GM12891 (cell line): ENCODE measurements around the gene ARMH3.

Experiments
- DNase-seq: peaks from one replicate; pipeline ENCODE4 v3.0.0; 2011; ENCODE audit warnings: low spot score; ENCODE audit not compliant: insufficient read length
- FAIRE-seq: peaks from 2 replicates; lab custom pipeline; 2011; peaks lifted over from hg19 to GRCh38; lab: Jason Lieb, UNC
- PAX5 ChIP-seq: IDR thresholded peaks from 2 replicates; pipeline ENCODE4 v1.6.1; 2011; ENCODE audit warnings: low read length, moderate library complexity, mild to moderate bottlenecking; ENCODE audit not compliant: insufficient read depth, severe bottlenecking
- POLR2A ChIP-seq: IDR thresholded peaks from 2 replicates; pipeline ENCODE4 v1.6.1; 2011; ENCODE audit warnings: low read depth, low read length, control low read depth
- POLR2AphosphoS5 ChIP-seq: IDR thresholded peaks from 2 replicates; pipeline ENCODE4 v1.6.1; 2011; ENCODE audit warnings: low read depth, low read length, control low read depth
- POU2F2 ChIP-seq: IDR thresholded peaks from 2 replicates; pipeline ENCODE4 v1.6.1; 2011; ENCODE audit warnings: low read depth, mild to moderate bottlenecking, control low read depth, low read length, moderate library complexity
- SPI1 ChIP-seq: IDR thresholded peaks from 2 replicates; pipeline ENCODE4 v1.6.1; 2011; ENCODE audit warnings: low read depth, low read length, control low read depth
- TAF1 ChIP-seq: IDR thresholded peaks from 2 replicates; pipeline ENCODE4 v1.6.1; 2011; ENCODE audit warnings: low read depth, low read length, control low read depth

The ARMH3 gene

DNA sequence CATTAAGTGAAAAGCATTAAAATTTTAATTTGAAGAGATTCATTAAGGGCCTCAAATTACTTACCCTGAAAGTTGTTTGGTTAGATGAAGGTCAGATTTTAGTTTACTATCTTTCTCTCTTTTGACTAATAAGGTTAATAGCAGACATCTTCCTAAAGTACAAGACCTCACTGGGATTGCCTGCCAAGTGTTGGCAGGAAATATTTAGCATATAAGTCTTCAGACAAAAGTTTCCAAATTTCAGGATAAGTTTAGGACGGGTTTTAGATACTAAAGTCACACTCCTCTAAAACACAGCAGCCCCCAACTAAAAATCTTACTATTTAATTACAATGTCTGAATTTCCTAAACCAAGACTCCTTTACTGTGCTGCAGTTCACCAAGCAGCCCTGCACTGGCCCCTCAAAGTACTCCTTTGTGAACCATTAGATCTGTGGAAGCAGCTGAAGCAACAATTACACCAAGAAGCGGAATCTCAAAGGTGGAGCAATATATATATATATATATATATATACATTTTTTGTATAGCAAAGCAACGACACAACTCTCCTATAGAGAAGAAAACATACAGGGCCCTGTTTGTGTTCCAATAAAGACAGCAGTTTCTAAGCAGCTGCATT lies 121.2 kb downstream of the ARMH3 start:
- TF ChIP-seq TAF1: no peak
- no peak for TF ChIP-seq PAX5
- TF ChIP-seq POLR2AphosphoS5: no peak
- no peak for TF ChIP-seq SPI1
- no peak for TF ChIP-seq POU2F2
- TF ChIP-seq POLR2A: no peak
- no peak for FAIRE-seq

DNA sequence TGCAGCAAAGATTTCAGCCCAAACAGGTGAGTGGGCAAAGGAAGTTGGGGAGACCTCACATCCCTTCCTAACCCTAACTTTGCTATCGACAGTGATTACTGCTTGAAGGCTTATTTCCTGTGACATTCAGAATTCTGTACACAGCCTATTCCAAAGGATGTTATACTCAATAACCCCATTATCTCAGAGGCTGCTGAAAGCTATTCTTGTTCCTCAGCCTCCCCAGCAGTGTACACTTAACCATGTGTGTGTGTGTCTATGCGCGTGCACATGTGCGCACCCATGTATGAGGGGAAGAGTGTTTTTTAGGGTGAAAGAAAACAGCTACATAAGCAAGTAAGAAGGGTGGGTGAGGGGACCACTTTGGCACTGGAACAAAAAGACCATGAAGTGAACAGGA lies 122.0 kb downstream of the ARMH3 start:
- TF ChIP-seq POLR2A: no peak
- TF ChIP-seq PAX5: no peak
- TF ChIP-seq POU2F2: no peak
- no peak for TF ChIP-seq POLR2AphosphoS5
- no peak for TF ChIP-seq TAF1
- TF ChIP-seq SPI1: no peak
- DNase-seq: no peak
- FAIRE-seq: peak; percentile 73

More for the DNA sequence above, 121.2 kb downstream of the ARMH3 start:
- DNase-seq: no peak

DNA sequence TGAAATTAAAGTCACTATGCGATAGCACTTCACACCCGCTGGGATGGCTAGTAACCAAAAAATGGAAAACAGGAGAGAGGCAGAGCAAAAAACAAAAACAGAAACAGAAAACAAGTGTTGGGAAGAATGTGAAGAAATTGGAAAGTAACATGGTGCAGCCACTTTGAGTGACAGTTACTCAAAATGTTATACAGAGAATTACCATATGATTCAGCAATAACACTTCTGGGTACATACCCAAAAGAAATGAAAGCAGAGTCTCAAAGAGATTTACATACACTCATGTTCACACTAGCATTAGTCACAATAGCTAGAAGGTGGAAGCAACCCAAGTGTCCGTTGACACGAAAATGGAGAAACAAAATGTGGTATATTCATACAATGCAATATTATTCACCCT lies 123.8 kb downstream of the ARMH3 start:
- FAIRE-seq (peak; percentile 66), DNase-seq (no peak)
- TF ChIP-seq PAX5 (no peak), POLR2A (no peak), TAF1 (no peak), SPI1 (no peak), POLR2AphosphoS5 (no peak), POU2F2 (no peak)

DNA sequence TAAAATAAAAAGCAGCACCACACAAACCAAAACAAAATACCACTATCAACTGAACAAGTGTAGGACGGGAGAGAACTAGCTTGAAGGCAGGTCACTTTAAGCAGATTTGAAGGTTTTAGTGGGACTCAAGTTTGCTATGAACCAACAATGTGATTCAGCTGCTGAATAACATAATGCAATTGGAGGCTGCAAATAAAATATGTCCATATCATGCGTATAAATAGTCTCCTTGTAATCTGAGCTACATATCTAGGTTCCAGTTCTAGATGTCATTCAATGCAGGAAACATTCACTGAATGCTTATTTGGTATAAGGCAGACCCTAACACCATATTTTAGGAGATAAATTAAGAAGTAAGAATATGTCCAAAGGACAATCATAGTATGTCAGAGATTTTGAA lies 130.9 kb downstream of the ARMH3 start:
- TF ChIP-seq SPI1: no peak
- TF ChIP-seq POU2F2: no peak
- no peak for TF ChIP-seq POLR2AphosphoS5
- TF ChIP-seq PAX5: no peak
- TF ChIP-seq TAF1: no peak
- no peak for TF ChIP-seq POLR2A
- FAIRE-seq: no peak
- no peak for DNase-seq

DNA sequence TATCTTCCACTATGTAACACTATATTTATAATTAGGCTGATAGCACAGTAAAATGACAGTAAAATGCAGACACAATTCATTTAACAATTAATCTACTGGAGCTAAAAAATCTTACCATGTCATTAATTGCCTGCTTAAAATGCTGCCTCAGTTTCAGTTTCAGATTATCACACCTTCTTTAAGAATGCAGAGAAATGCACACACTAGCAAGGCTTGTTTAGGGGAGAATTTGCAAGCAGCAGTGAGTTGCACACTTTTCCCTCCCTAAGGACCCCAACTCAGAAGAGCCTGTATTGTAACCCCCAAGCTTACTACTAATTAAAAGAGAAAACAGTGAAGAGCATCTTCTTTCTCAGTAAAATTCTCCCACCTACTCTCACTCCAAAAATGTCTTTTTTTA lies 132.7 kb downstream of the ARMH3 start:
- FAIRE-seq: peak; percentile 75
- TF ChIP-seq TAF1 (no peak), SPI1 (no peak), POLR2AphosphoS5 (no peak), POU2F2 (no peak)

DNA sequence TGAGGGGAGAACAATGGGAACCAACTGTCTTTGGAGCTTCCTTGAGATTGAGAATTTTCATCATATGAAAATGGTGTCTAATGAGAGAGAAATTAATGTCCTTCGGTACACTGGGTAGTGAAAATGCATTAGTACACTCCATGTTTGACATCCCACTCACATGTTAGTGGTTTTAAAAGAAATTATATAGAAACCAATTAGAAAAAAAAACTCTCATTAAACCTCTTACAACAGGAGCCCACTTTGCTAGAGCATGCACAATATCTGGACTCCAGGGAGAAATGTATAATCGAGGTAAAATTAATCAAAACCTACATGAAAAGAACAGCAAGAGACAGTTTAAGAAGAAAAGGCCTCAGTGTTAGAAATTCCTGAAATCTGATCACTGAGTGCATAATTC lies 133.1 kb downstream of the ARMH3 start:
- DNase-seq: no peak
- no peak for TF ChIP-seq POLR2AphosphoS5
- TF ChIP-seq PAX5: no peak
- TF ChIP-seq SPI1: no peak
- TF ChIP-seq POLR2A: no peak
- TF ChIP-seq POU2F2: no peak
- no peak for TF ChIP-seq TAF1
- no peak for FAIRE-seq

More for the DNA sequence above, 132.7 kb downstream of the ARMH3 start:
- DNase-seq: no peak

DNA sequence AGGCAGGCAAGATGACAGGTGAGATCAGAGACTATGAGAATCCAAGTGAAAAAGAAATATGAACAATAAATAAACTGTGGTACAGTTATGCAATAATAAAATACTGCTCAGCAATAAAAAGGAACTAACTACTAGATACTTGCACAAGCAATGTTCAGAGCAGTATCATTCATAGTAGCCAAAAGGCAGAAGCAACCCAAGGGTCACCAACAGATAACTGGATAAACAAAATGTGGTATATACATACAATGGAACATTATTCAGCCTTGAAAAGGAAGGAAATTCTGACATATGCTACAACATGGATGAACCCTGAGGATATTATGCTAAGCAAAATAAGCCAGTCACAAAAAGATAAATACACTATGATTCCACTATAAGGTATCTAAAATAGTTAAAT lies 135.4 kb downstream of the ARMH3 start:
- DNase-seq: no peak
- FAIRE-seq: no peak
- no peak for TF ChIP-seq PAX5
- no peak for TF ChIP-seq POLR2AphosphoS5
- no peak for TF ChIP-seq POU2F2
- TF ChIP-seq POLR2A: no peak
- TF ChIP-seq SPI1: no peak
- no peak for TF ChIP-seq TAF1

DNA sequence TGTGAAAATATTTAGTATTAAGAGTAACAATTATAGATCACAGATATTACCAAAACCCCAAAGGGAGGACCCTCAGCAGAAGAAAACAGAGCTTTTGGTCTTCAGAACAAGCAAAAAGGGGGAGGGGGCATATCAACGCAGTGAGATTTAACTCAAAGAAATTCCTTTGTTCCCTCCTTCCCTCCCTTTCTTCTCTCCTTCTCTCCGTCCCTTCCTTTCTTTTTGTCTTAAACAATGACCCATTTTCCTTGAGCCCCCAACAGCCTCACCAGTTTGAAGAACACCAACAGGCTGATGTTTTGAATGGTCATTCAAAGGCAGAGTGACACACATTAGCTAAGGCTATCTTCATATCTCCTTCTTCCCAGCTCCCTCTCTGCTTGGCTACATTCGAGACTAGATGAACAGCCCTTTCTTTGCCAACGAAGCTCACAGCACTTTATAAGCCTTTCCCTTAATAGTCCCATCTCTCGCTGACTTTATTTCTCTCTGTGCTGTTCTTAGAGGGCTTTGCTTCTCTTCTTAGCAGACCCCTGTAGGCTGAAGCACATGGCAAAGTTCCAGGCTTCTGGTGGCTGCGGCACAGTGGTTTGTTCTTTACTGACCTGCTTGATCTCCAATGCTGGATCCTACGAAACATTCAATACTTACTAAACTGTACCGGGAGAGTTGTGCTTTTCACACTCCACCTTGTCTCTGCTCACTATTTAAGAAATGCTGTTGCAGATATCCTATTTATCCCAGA lies 136.8 kb downstream of the ARMH3 start:
- FAIRE-seq (no peak), DNase-seq (no peak)
- no peak for TF ChIP-seq TAF1
- no peak for TF ChIP-seq PAX5
- TF ChIP-seq POLR2A: no peak
- TF ChIP-seq SPI1: no peak
- no peak for TF ChIP-seq POU2F2
- no peak for TF ChIP-seq POLR2AphosphoS5

DNA sequence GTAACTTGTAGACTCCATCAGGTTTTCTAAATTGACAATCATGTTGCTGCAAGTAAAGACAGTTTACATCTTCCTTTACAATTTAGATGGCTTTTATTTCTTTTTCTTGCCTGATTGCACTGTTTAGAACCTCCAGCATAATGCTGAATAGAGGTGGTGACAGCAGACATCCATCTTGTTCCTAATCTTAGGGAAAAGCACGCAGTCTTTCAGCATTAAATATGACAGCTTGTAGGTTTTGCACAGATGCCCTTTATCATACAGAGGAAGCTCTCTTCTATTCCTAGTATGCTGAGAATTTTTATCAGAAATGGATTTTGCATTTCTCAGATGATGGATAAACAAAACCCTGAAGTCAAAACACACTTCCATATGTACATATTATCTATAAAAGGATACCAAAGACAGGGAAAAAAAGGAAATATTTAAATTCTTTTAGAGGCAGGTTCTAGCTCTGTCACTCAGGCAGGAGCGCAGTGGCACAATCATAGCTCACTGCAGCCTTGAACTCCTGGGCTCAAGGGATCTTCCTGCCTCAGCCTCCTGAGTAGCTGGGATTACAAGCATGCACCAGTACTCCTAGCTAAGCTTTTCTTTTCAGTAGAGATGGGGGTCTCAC lies 143.3 kb downstream of the ARMH3 start:
- FAIRE-seq: no peak
- no peak for TF ChIP-seq TAF1
- no peak for TF ChIP-seq SPI1
- TF ChIP-seq POU2F2: no peak
- TF ChIP-seq POLR2A: no peak
- no peak for TF ChIP-seq PAX5
- no peak for DNase-seq
